HepG2 (cell line): ENCODE results near the gene ATP8B2. TPM values are rescaled to one million over a fixed set of nuclear protein-coding genes. Genes with fewer than 3 reads are reported as not detected.

Experiments
- BCL6 ChIP-seq: IDR thresholded peaks from 2 replicates; pipeline ENCODE4 v1.6.1; 2016; ENCODE audit warnings: missing genetic modification reagents, missing compliant biosample characterization
- FUBP1 ChIP-seq: sonication (generic); formaldehyde crosslinking; IDR thresholded peaks from 2 replicates; pipeline ENCODE4 v1.5.1; 2020; ENCODE audit warnings: missing genetic modification reagents, mild to moderate bottlenecking, borderline replicate concordance
- HDAC2 ChIP-seq: sonication (generic); formaldehyde crosslinking; IDR thresholded peaks from 2 replicates; pipeline ENCODE4 v1.4.0; 2020; ENCODE audit warnings: missing genetic modification reagents
- HIVEP1 ChIP-seq: sonication (generic); formaldehyde crosslinking; IDR thresholded peaks from 2 replicates; pipeline ENCODE4 v1.4.0; 2020; ENCODE audit warnings: mild to moderate bottlenecking, missing genetic modification reagents
- NR2F6 ChIP-seq, 2 experiments: IDR thresholded peaks; 2 replicates each; pipeline ENCODE4 v1.6.1; 2016; ENCODE audit warnings: antibody characterized with exemption in 1 of 2, mild to moderate bottlenecking in 1 of 2
- PHB2 ChIP-seq: fragments of 450-650 bp; IDR thresholded peaks from 2 replicates; pipeline ENCODE4 v1.6.1; 2018; ENCODE audit not compliant: partially characterized antibody
- RERE ChIP-seq: IDR thresholded peaks from 2 replicates; pipeline ENCODE4 v1.6.1; 2016; ENCODE audit warnings: low read depth, missing genetic modification reagents, missing compliant biosample characterization
- ZNF124 ChIP-seq: sonication (generic); formaldehyde crosslinking; IDR thresholded peaks from 2 replicates; pipeline ENCODE4 v1.4.0; 2020; ENCODE audit warnings: missing genetic modification reagents
- polyA plus RNA-seq, 8 experiments: library from polyadenylated mRNA; depleted of rRNA in 3 of 8; stranded (reverse) in 7 of 8; unstranded in 1 of 8; fragments of >200 nt; fragmentation: Illumina TruSeq in 4 of 8; extraction: Trizol in 4 of 8; gene quantifications; 2 replicates each; pipeline versions ENCODE4 v1.2.1 to v1.2.3, GENCODE V29; 2011 to 2016; ENCODE audit warnings: low read depth in 4 of 8, missing spikeins in 1 of 8, mixed read lengths in 1 of 8; ENCODE audit not compliant: insufficient read depth in 1 of 8
- total RNA-seq, 5 experiments: library from RNA; depleted of rRNA; stranded (reverse); fragments of >200 nt; fragmentation: Illumina TruSeq; extraction: Trizol; gene quantifications; 2 replicates each; pipeline ENCODE4 v1.2.3, GENCODE V29; 2016; ENCODE audit warnings: low read depth in 1 of 5

ATP8B2 gene
- total and polyA plus RNA-seq, 2 of the 13 experiments (the other 11 are each of a cell fraction or from before 2014, with no cell fraction given): 20.4 to 39.3 TPM

- no peak for TF ChIP-seq HIVEP1 (CRISPR knock-in tag)
- no peak for TF ChIP-seq ZNF124 (CRISPR knock-in tag)
- no peak for TF ChIP-seq RERE (CRISPR knock-in tag)
- no peak for TF ChIP-seq BCL6
- TF ChIP-seq FUBP1 (CRISPR knock-in tag): no peak
- TF ChIP-seq NR2F6 (IDR thresholded peaks at IDR 0.05): no peak
- TF ChIP-seq NR2F6 (CRISPR knock-in tag; IDR thresholded peaks at IDR 0.05): no peak
- TF ChIP-seq PHB2: no peak
- TF ChIP-seq HDAC2 (CRISPR knock-in tag): no peak
Observed at GRCh38 chr1:154290921-154291320, 34.4 kb upstream of the ATP8B2 start (continued).
